Measurements from ENCODE around the gene SMIM1.

GRCh38 chr1:3814065-3814464 is 41.5 kb downstream of the SMIM1 start:
- TF ChIP-seq SP2 (IDR thresholded peaks at IDR 0.05; ENCODE audit: extremely low read depth, low read depth, low read length, poor library complexity, severe bottlenecking): no peak
- TF ChIP-seq, protein P1, sequence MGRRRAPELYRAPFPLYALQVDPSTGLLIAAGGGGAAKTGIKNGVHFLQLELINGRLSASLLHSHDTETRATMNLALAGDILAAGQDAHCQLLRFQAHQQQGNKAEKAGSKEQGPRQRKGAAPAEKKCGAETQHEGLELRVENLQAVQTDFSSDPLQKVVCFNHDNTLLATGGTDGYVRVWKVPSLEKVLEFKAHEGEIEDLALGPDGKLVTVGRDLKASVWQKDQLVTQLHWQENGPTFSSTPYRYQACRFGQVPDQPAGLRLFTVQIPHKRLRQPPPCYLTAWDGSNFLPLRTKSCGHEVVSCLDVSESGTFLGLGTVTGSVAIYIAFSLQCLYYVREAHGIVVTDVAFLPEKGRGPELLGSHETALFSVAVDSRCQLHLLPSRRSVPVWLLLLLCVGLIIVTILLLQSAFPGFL (CRISPR knock-in tag; IDR thresholded peaks at IDR 0.05): no peak
- no peak for TF ChIP-seq MECOM (CRISPR knock-in tag; IDR thresholded peaks at IDR 0.05)
- TF ChIP-seq JUNB (CRISPR knock-in tag; conservative IDR thresholded peaks at IDR 0.05): no peak
- no peak for TF ChIP-seq GTF2F1 (IDR thresholded peaks at IDR 0.05; ENCODE audit: low read depth, low read length)
- TF ChIP-seq CREM (IDR thresholded peaks at IDR 0.05; ENCODE audit: low read depth): no peak
- TF ChIP-seq GTF3C2 (IDR thresholded peaks at IDR 0.05; ENCODE audit: borderline replicate concordance, extremely low read depth, insufficient read length): no peak
- TF ChIP-seq, protein P2, sequence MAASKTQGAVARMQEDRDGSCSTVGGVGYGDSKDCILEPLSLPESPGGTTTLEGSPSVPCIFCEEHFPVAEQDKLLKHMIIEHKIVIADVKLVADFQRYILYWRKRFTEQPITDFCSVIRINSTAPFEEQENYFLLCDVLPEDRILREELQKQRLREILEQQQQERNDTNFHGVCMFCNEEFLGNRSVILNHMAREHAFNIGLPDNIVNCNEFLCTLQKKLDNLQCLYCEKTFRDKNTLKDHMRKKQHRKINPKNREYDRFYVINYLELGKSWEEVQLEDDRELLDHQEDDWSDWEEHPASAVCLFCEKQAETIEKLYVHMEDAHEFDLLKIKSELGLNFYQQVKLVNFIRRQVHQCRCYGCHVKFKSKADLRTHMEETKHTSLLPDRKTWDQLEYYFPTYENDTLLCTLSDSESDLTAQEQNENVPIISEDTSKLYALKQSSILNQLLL (CRISPR knock-in tag; IDR thresholded peaks at IDR 0.05; ENCODE audit: borderline replicate concordance): no peak
- TF ChIP-seq RFX5 (IDR thresholded peaks at IDR 0.05; ENCODE audit: low read depth, low read length): no peak
- no peak for TF ChIP-seq NR2C2 (CRISPR knock-in tag; IDR thresholded peaks at IDR 0.05)
- TF ChIP-seq NR2C2 (tag; IDR thresholded peaks at IDR 0.05): no peak
- no peak for TF ChIP-seq YY1 (IDR thresholded peaks at IDR 0.05; ENCODE audit: borderline replicate concordance in 1 of 3, control insufficient read depth in 1 of 3, extremely low read depth in 1 of 3, insufficient read depth in 3 of 3, insufficient read length in 1 of 3, insufficient replicate concordance in 2 of 3, low read depth in 1 of 3, low read length in 2 of 3)
- TF ChIP-seq, protein P3, sequence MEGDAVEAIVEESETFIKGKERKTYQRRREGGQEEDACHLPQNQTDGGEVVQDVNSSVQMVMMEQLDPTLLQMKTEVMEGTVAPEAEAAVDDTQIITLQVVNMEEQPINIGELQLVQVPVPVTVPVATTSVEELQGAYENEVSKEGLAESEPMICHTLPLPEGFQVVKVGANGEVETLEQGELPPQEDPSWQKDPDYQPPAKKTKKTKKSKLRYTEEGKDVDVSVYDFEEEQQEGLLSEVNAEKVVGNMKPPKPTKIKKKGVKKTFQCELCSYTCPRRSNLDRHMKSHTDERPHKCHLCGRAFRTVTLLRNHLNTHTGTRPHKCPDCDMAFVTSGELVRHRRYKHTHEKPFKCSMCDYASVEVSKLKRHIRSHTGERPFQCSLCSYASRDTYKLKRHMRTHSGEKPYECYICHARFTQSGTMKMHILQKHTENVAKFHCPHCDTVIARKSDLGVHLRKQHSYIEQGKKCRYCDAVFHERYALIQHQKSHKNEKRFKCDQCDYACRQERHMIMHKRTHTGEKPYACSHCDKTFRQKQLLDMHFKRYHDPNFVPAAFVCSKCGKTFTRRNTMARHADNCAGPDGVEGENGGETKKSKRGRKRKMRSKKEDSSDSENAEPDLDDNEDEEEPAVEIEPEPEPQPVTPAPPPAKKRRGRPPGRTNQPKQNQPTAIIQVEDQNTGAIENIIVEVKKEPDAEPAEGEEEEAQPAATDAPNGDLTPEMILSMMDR (IDR thresholded peaks at IDR 0.05 in 2 of 3, conservative IDR thresholded peaks at IDR 0.05 in 1 of 3; ENCODE audit: insufficient read depth in 2 of 3, low read depth in 1 of 3, low read length in 3 of 3): no peak
